ENCODE results near the gene PRPF6.

DNA sequence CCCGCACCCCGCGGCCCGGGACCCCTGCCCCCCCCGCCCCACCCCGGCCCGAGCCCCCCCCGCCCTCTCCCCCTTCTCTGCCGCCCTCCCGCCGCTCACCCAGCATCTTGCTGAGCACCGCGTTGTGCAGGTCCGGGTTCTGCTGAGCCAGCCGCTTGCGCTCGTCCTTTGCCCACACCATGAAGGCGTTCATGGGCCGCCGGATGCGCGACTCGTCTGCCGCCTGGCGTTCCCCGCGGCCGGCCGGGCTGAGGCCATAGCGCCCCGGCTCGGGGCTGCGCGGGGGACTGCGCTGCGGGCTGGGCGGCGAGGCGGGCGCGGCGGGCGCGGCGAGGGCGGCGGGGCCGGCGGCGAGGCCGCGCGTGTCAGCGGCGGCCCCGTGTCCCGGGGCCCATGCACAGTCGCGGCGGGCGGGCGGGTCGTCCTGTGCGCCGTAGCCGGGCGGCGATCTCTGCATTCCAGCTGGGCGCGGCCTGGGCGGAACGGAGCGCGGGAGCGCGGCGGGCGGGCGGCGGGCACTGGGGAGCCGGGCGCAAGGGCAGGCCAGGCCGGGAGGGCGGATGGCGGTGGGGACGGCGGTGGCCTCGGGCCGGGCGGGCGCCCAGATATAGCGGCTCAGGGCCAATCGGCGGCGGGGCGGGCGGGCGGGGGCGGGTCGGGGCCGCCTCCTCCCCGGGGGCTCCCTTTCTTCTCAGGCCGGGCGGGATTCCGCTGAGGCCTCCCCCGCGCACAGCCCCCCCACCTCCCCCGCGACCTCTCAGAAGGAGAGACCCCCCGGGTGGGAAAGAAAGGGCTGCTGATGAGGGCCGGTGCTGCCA lies 68.3 kb downstream of the PRPF6 start, which contains the start of gene SOX18:
- TF ChIP-seq, protein P1, sequence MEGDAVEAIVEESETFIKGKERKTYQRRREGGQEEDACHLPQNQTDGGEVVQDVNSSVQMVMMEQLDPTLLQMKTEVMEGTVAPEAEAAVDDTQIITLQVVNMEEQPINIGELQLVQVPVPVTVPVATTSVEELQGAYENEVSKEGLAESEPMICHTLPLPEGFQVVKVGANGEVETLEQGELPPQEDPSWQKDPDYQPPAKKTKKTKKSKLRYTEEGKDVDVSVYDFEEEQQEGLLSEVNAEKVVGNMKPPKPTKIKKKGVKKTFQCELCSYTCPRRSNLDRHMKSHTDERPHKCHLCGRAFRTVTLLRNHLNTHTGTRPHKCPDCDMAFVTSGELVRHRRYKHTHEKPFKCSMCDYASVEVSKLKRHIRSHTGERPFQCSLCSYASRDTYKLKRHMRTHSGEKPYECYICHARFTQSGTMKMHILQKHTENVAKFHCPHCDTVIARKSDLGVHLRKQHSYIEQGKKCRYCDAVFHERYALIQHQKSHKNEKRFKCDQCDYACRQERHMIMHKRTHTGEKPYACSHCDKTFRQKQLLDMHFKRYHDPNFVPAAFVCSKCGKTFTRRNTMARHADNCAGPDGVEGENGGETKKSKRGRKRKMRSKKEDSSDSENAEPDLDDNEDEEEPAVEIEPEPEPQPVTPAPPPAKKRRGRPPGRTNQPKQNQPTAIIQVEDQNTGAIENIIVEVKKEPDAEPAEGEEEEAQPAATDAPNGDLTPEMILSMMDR (IDR thresholded peaks at IDR 0.05): no peak
- no peak for TF ChIP-seq EZH2 (IDR thresholded peaks at IDR 0.05; ENCODE audit: borderline replicate concordance, insufficient read depth, low read depth, low read length, poor library complexity, severe bottlenecking)
